ENCODE measurements around the gene F8.

Gene F8

DNA sequence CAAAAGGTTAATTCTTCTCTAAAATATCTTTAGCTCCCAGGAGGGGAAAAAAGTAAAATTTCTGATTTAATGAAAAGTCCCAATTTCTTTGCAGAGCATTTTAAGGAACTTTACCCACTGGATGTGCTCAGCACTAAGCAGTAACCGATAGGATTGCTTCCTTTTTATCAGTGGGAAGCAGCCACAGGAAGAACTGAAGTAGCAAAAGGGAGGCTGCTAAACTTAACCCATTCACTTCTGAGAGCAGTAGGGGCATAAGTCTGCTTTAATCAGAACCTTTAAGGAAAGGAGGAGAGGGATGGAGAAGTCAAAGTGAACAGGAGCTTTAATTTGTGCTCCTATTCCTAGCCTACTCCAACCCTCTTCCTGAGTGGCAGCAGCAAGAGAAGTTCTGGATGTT, at the start of gene F8:
Gene F8 (minus strand): TSS at position 139 of the 400 bp plus-strand sequence. CDS start 171 bp downstream, outside the sequence.
- H3K4me3 ChIP-seq (ENCODE audit: control insufficient read depth, low read depth, low read length) = no peak within 1 kb of the TSS
- no peak for DNase-seq (ENCODE audit: low read depth)

DNA sequence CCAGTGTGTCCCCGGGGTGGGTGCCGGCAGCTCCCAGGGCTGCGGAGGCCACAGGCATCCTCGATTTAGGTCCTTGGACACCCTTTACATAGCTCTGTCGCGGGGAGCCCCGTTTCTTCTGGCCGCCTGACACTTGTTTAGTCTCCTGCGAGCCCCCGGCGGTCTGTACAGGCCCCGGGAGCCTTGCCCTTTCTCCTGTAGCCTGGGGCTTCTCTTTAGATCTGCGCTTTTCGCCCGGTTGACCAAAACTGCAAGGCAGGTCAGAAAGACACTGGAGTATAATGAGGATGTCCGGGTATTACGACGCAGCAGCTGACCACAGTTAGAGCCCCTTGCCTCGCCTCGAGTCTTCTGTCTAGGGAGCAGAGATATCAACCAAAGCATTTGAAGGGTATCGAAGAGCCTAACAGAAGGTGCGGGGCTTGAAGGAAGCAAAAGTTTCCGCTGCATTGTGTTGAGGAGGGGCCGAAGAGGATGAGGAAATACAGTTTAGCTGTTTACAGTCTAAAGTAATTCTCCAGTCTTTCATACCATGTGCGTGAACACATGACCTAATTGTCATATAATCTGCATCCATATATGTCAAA, 49.3 kb upstream of the F8 start:
- peak overlapping the region; percentile 79 for H3K4me3 ChIP-seq (ENCODE audit: control insufficient read depth, low read depth, low read length)
- no peak for TF ChIP-seq CTCF (IDR thresholded peaks at IDR 0.05; ENCODE audit: control insufficient read depth, insufficient read depth, low read depth, low read length, missing control alignments)
- no peak for DNase-seq (ENCODE audit: low read depth)

More for the DNA sequence above, at the start of gene F8:
- no peak for TF ChIP-seq CTCF (IDR thresholded peaks at IDR 0.05; ENCODE audit: control insufficient read depth, insufficient read depth, low read depth, low read length, missing control alignments)

GRCh38 chrX:155070975-155071693, 48.6 kb upstream of the F8 start, which contains the start of the genes BRCC3, CMC4 and MTCP1:
Gene BRCC3 (plus strand): TSS chrX:155071508. CDS start chrX:155071528, 20 bp downstream.
Gene CMC4 (minus strand): TSS chrX:155071136. CDS start chrX:155064023, 7,113 bp downstream.
Gene MTCP1 (minus strand): TSS chrX:155071136. CDS start chrX:155066010, 5,126 bp downstream.
- no peak for TF ChIP-seq CTCF (IDR thresholded peaks at IDR 0.05; ENCODE audit: control insufficient read depth, insufficient read depth, low read depth, low read length, missing control alignments)
- DNase-seq (ENCODE audit: low read depth) = peak; percentile 20
- H3K4me3 ChIP-seq (ENCODE audit: control insufficient read depth, low read depth, low read length) = peak within 1 kb of the TSS; percentile 79

GRCh38 chrX:155070663-155070974, 48.1 kb upstream of the F8 start:
- DNase-seq (ENCODE audit: low read depth) = no peak
- H3K4me3 ChIP-seq (ENCODE audit: control insufficient read depth, low read depth, low read length) = peak overlapping the region; percentile 62
- TF ChIP-seq CTCF (IDR thresholded peaks at IDR 0.05; ENCODE audit: control insufficient read depth, insufficient read depth, low read depth, low read length, missing control alignments) = no peak

- no peak for TF ChIP-seq CTCF (IDR thresholded peaks at IDR 0.05; ENCODE audit: control insufficient read depth, insufficient read depth, low read depth, low read length, missing control alignments)
- no peak for DNase-seq (ENCODE audit: low read depth)
- H3K4me3 ChIP-seq (ENCODE audit: control insufficient read depth, low read depth, low read length) = peak overlapping the region; percentile 62
Observed at GRCh38 chrX:155070038-155070437, 47.5 kb upstream of the F8 start.

- DNase-seq (ENCODE audit: low read depth) = no peak
- no peak overlapping the region for H3K4me3 ChIP-seq (ENCODE audit: control insufficient read depth, low read depth, low read length)
- no peak for TF ChIP-seq CTCF (IDR thresholded peaks at IDR 0.05; ENCODE audit: control insufficient read depth, insufficient read depth, low read depth, low read length, missing control alignments)
Observed at GRCh38 chrX:155069414-155069813, 46.9 kb upstream of the F8 start.

All from AG09309 (cell line).